Left renal cortex interstitium (tissue), 4 donors: Measurements from ENCODE around the gene COPS4. TPM values are rescaled to one million over a fixed set of nuclear protein-coding genes. Genes with fewer than 3 reads are reported as not detected.

ENCODE experiments used
- DNase-seq, 4 donors: peaks; one replicate each; pipeline ENCODE4 v3.0.0-alpha.2; 2013; ENCODE audit warnings: low read depth in 4 of 4, low spot score in 2 of 4, missing footprints in 1 of 4
- polyA plus RNA-seq, 4 donors: library from polyadenylated mRNA; unstranded; fragments of 120-200 nt; gene quantifications; one replicate each; pipeline ENCODE4 v1.2.1, GENCODE V29; 2013; ENCODE audit not compliant: insufficient read length in 4 of 4

Gene COPS4
- polyA plus RNA-seq, 4 donors, result 70.1 to 99.0 (median 81.9) TPM

- no peak for DNase-seq
Measured at GRCh38 chr4:83115656-83116285, 80.8 kb downstream of the COPS4 start.

GRCh38 chr4:83118869-83119268, 83.9 kb downstream of the COPS4 start:
- DNase-seq, result no peak

- DNase-seq, result no peak
Measured at GRCh38 chr4:83121246-83121645, 86.3 kb downstream of the COPS4 start.

GRCh38 chr4:83124111-83124780, 89.3 kb downstream of the COPS4 start:
- no peak for DNase-seq

Other genes starting within 250 kb of the COPS4 start
- gene SCD5, start 236.4 kb upstream of the COPS4 start, polyA plus RNA-seq, result 10 to 100 TPM; 30.4 to 47.9 (median 39.6) TPM
- 100 to 1,000 TPM; 214 to 273 (median 230) TPM for gene SEC31A, start 144.0 kb upstream of the COPS4 start, polyA plus RNA-seq
- 10 to 100 TPM in 3 of 4 donors, 1 to 10 TPM in 1; 9.0 to 13.7 (median 11.3) TPM for gene THAP9, start 134.4 kb upstream of the COPS4 start, polyA plus RNA-seq
- 10 to 100 TPM; 14.4 to 17.7 (median 15.1) TPM for gene LIN54, start 24.4 kb upstream of the COPS4 start, polyA plus RNA-seq
- 1 to 10 TPM; 2.3 to 3.4 (median 3.2) TPM for gene PLAC8, start 79.5 kb downstream of the COPS4 start, polyA plus RNA-seq
- 10 to 100 TPM; 14.7 to 16.6 (median 16.4) TPM for gene COQ2, start 249.6 kb downstream of the COPS4 start, polyA plus RNA-seq